ENCODE data around the gene MCAT. TPM values are rescaled to one million over a fixed set of nuclear protein-coding genes. Genes with fewer than 3 reads are reported as not detected.

Gene MCAT
- total RNA-seq, 1 experiment from 2014 or later = 23.9 TPM

DNA sequence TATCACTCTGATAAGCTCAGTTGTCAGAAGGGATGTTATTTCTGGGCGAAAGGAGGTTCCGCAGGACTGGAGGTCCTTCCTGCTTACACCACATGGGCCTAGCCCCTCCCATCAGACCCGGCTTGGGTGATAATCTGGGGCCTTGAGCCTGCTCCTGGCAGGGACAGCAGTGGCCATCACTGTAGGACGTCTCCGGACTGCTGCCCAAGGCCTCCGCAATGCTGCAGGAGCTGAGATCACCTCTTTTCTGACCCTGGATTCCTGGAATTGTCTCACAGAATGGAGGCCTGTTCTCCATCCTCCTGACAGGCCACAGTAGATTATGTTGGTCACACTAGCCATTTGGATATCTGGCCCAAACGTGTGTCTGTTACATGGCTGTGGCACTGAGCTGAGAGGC lies 41.9 kb downstream of the MCAT start:
- Mint-ChIP-seq H3K27ac (ENCODE audit: unreplicated experiment) (no peak overlapping the region), H3K36me3 (ENCODE audit: insufficient read depth, unreplicated experiment) (peaks cover 11% of the 10 kb centered on the region), H3K4me3 (ENCODE audit: low read depth, unreplicated experiment) (no peak overlapping the region), H3K27me3 (ENCODE audit: unreplicated experiment) (no peaks in the 10 kb centered on the region), H3K9me3 (ENCODE audit: low read depth, unreplicated experiment) (no peaks in the 10 kb centered on the region), H3K4me1 (ENCODE audit: low read depth, unreplicated experiment) (peaks cover 20% of the 10 kb centered on the region)
- TF ChIP-seq, protein P1, sequence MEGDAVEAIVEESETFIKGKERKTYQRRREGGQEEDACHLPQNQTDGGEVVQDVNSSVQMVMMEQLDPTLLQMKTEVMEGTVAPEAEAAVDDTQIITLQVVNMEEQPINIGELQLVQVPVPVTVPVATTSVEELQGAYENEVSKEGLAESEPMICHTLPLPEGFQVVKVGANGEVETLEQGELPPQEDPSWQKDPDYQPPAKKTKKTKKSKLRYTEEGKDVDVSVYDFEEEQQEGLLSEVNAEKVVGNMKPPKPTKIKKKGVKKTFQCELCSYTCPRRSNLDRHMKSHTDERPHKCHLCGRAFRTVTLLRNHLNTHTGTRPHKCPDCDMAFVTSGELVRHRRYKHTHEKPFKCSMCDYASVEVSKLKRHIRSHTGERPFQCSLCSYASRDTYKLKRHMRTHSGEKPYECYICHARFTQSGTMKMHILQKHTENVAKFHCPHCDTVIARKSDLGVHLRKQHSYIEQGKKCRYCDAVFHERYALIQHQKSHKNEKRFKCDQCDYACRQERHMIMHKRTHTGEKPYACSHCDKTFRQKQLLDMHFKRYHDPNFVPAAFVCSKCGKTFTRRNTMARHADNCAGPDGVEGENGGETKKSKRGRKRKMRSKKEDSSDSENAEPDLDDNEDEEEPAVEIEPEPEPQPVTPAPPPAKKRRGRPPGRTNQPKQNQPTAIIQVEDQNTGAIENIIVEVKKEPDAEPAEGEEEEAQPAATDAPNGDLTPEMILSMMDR (IDR thresholded peaks at IDR 0.05; ENCODE audit: unreplicated experiment) = no peak
- BruUV-seq (replicated peaks) = no TSS peak
- CTCF ChIA-PET = no interaction called here
- intact Hi-C loops (cut with micrococcal nuclease; ENCODE audit: unreplicated experiment) = no loop called here
- DNase-seq = no peak

DNA sequence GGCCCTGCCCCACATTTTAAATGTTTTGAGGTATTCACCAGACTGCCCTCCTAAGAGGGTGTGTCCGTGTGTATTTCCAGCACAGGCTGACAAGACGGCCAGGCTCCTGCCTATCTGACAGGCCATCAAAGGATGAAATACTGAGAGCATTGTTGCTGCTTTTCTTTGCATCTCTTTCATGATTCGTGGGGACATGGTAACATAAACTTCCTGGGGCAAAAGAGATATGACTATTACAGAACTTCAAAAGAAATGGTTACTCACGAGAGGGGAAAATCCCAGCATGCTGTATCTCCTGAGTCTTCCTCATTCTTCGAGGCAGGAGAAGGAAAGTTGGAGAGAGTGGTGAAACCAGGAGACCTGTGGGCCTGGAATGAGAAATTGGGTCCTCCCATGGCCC lies 43.0 kb downstream of the MCAT start:
- H3K27ac Mint-ChIP-seq (ENCODE audit: unreplicated experiment) = peak overlapping the region; percentile 68
- no peaks in the 10 kb centered on the region for H3K27me3 Mint-ChIP-seq (ENCODE audit: unreplicated experiment)
- CTCF ChIA-PET = interaction anchor here (0.6 to 0.7 kb wide), 3 partner anchors 10 to 214 kb away, joined by 3 read pairs; no protein-coding TSS in a partner anchor
- H3K4me1 Mint-ChIP-seq (ENCODE audit: low read depth, unreplicated experiment) = peaks cover 20% of the 10 kb centered on the region
- TF ChIP-seq, protein P1 (IDR thresholded peaks at IDR 0.05; ENCODE audit: unreplicated experiment) = no peak
- H3K9me3 Mint-ChIP-seq (ENCODE audit: low read depth, unreplicated experiment) = peaks cover 4% of the 10 kb centered on the region
- intact Hi-C loops (cut with micrococcal nuclease; ENCODE audit: unreplicated experiment) = no loop called here
- peaks cover 16% of the 10 kb centered on the region for H3K36me3 Mint-ChIP-seq (ENCODE audit: insufficient read depth, unreplicated experiment)
- BruUV-seq (replicated peaks) = no TSS peak
- no peak overlapping the region for H3K4me3 Mint-ChIP-seq (ENCODE audit: low read depth, unreplicated experiment)
- DNase-seq = peak; percentile 53

DNA sequence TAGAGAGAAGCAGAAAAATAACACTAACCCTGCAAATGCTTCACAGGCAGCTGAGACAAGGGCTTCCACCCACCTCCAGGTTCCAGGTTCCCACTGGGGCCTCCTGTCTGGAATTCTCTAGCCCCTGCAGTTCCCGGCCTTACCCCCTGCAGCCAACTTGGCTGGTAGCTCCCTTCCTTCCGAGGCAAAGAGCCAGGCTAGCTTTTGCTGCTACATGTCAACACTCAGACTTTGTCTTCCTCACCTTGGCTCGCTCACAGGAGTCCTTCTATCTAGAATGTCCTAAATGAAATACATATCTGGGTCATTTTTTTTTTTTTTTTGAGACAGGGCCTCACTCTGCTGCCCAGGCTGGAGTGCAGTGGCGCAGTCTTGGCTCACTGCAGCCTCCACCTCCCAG lies 44.1 kb downstream of the MCAT start:
- Mint-ChIP-seq H3K27ac (ENCODE audit: unreplicated experiment) (no peak overlapping the region), H3K4me3 (ENCODE audit: low read depth, unreplicated experiment) (no peak overlapping the region), H3K36me3 (ENCODE audit: insufficient read depth, unreplicated experiment) (peaks cover 16% of the 10 kb centered on the region), H3K27me3 (ENCODE audit: unreplicated experiment) (no peaks in the 10 kb centered on the region), H3K9me3 (ENCODE audit: low read depth, unreplicated experiment) (peaks cover 4% of the 10 kb centered on the region), H3K4me1 (ENCODE audit: low read depth, unreplicated experiment) (peaks cover 16% of the 10 kb centered on the region)
- TF ChIP-seq, protein P1 (IDR thresholded peaks at IDR 0.05; ENCODE audit: unreplicated experiment) = no peak
- CTCF ChIA-PET = interaction anchor here (0.7 to 0.8 kb wide), 2 partner anchors 9 to 140 kb away, joined by 3 to 8 read pairs; no protein-coding TSS in a partner anchor
- DNase-seq = no peak
- BruUV-seq (replicated peaks) = no TSS peak
- intact Hi-C loops (cut with micrococcal nuclease; ENCODE audit: unreplicated experiment) = loop anchor here (10.0 kb wide), 1 partner anchor 314 kb away; no protein-coding TSS in a partner anchor

DNA sequence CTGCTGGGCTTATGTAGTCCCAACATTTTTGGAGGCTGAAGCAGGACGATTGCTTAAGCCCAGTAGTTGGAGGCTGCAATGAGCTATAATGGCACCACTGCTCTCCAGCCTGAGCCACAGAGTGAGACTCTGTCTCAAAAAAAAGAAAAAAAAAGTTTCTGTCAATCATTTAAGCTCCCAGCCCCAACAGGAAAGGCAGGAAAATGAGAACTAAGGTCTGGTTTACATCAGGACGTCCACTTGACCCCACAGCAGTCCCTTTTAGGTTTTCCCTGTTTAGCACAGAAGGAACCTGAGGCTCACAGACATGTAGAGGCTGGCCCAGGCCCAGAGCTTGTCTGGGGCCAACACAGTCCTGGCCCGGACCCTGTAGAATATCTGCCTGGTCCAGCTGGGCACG lies 44.8 kb downstream of the MCAT start:
- BruUV-seq (replicated peaks) = no TSS peak
- no peak overlapping the region for H3K4me3 Mint-ChIP-seq (ENCODE audit: low read depth, unreplicated experiment)
- peaks cover 4% of the 10 kb centered on the region for H3K9me3 Mint-ChIP-seq (ENCODE audit: low read depth, unreplicated experiment)
- CTCF ChIA-PET = interaction anchor here (0.7 to 0.8 kb wide), 2 partner anchors 8 to 948 kb away, joined by 3 read pairs; no protein-coding TSS in a partner anchor
- TF ChIP-seq, protein P1 (IDR thresholded peaks at IDR 0.05; ENCODE audit: unreplicated experiment) = no peak
- DNase-seq = no peak
- intact Hi-C loops (cut with micrococcal nuclease; ENCODE audit: unreplicated experiment) = loop anchor here (10.0 kb wide), 1 partner anchor 314 kb away; no protein-coding TSS in a partner anchor
- H3K36me3 Mint-ChIP-seq (ENCODE audit: insufficient read depth, unreplicated experiment) = peaks cover 16% of the 10 kb centered on the region
- H3K27ac Mint-ChIP-seq (ENCODE audit: unreplicated experiment) = no peak overlapping the region
- H3K27me3 Mint-ChIP-seq (ENCODE audit: unreplicated experiment) = no peaks in the 10 kb centered on the region
- peaks cover 9% of the 10 kb centered on the region for H3K4me1 Mint-ChIP-seq (ENCODE audit: low read depth, unreplicated experiment)
